ENCODE data around the gene TMEM131L. TPM values are rescaled to one million over a fixed set of nuclear protein-coding genes. Genes with fewer than 3 reads are reported as not detected.
"Not testable (repeated sequence)": the region's sequence is repeated elsewhere in the genome, so short reads cannot be mapped to it uniquely, and the experiment has no call there.

Gene TMEM131L
- total RNA-seq = 143 TPM

- H3K4me1 ChIP-seq (ENCODE audit: insufficient read depth, low read length) = peaks cover 48% of the 10 kb centered on the region
- no peaks in the 10 kb centered on the region for H3K9me3 ChIP-seq (ENCODE audit: low read depth, low read length)
- H3K27me3 ChIP-seq (ENCODE audit: insufficient read depth, low read length) = no peaks in the 10 kb centered on the region
- peak within 1 kb of the TSS; percentile 93 for H3K4me3 ChIP-seq (ENCODE audit: low read length)
Observed at GRCh38 chr4:153466081-153466948, at the start of gene TMEM131L. Gene TMEM131L, plus strand, starts transcription at chr4:153466360. Its CDS starts 38 bp downstream, at chr4:153466398.

- not testable (repeated sequence) for H3K9me3 ChIP-seq (ENCODE audit: low read depth, low read length); H3K4me1 ChIP-seq (ENCODE audit: insufficient read depth, low read length); H3K27me3 ChIP-seq (ENCODE audit: insufficient read depth, low read length); H3K4me3 ChIP-seq (ENCODE audit: low read length)
Observed at GRCh38 chr4:153416456-153416855, 49.7 kb upstream of the TMEM131L start.

GRCh38 chr4:153418121-153418520, 48.0 kb upstream of the TMEM131L start:
- H3K27me3 ChIP-seq (ENCODE audit: insufficient read depth, low read length) = no peaks in the 10 kb centered on the region
- H3K9me3 ChIP-seq (ENCODE audit: low read depth, low read length) = no peaks in the 10 kb centered on the region
- H3K4me1 ChIP-seq (ENCODE audit: insufficient read depth, low read length) = peaks cover 4% of the 10 kb centered on the region
- H3K4me3 ChIP-seq (ENCODE audit: low read length) = no peak overlapping the region

GRCh38 chr4:153418558-153418957, 47.6 kb upstream of the TMEM131L start:
- H3K9me3 ChIP-seq (ENCODE audit: low read depth, low read length) = no peaks in the 10 kb centered on the region
- H3K27me3 ChIP-seq (ENCODE audit: insufficient read depth, low read length) = no peaks in the 10 kb centered on the region
- H3K4me3 ChIP-seq (ENCODE audit: low read length) = no peak overlapping the region
- H3K4me1 ChIP-seq (ENCODE audit: insufficient read depth, low read length) = peaks cover 4% of the 10 kb centered on the region

GRCh38 chr4:153419029-153419428, 47.1 kb upstream of the TMEM131L start:
- H3K4me1 ChIP-seq (ENCODE audit: insufficient read depth, low read length) = peaks cover 4% of the 10 kb centered on the region
- no peaks in the 10 kb centered on the region for H3K27me3 ChIP-seq (ENCODE audit: insufficient read depth, low read length)
- no peaks in the 10 kb centered on the region for H3K9me3 ChIP-seq (ENCODE audit: low read depth, low read length)
- no peak overlapping the region for H3K4me3 ChIP-seq (ENCODE audit: low read length)

- Histone ChIP-seq H3K9me3 (ENCODE audit: low read depth, low read length) (no peaks in the 10 kb centered on the region), H3K4me1 (ENCODE audit: insufficient read depth, low read length) (peaks cover 4% of the 10 kb centered on the region), H3K27me3 (ENCODE audit: insufficient read depth, low read length) (no peaks in the 10 kb centered on the region), H3K4me3 (ENCODE audit: low read length) (no peak overlapping the region)
Observed at GRCh38 chr4:153419673-153420278, 46.4 kb upstream of the TMEM131L start.

- Histone ChIP-seq H3K4me3 (ENCODE audit: low read length) (no peak overlapping the region), H3K27me3 (ENCODE audit: insufficient read depth, low read length) (no peaks in the 10 kb centered on the region), H3K9me3 (ENCODE audit: low read depth, low read length) (no peaks in the 10 kb centered on the region), H3K4me1 (ENCODE audit: insufficient read depth, low read length) (peaks cover 4% of the 10 kb centered on the region)
Observed at GRCh38 chr4:153420361-153420760, 45.8 kb upstream of the TMEM131L start.

GRCh38 chr4:153421941-153422340, 44.2 kb upstream of the TMEM131L start:
- Histone ChIP-seq H3K4me1 (ENCODE audit: insufficient read depth, low read length) (peaks cover 15% of the 10 kb centered on the region), H3K4me3 (ENCODE audit: low read length) (no peak overlapping the region), H3K27me3 (ENCODE audit: insufficient read depth, low read length) (no peaks in the 10 kb centered on the region), H3K9me3 (ENCODE audit: low read depth, low read length) (no peaks in the 10 kb centered on the region)

GRCh38 chr4:153426207-153426885, 39.8 kb upstream of the TMEM131L start:
- no peaks in the 10 kb centered on the region for H3K27me3 ChIP-seq (ENCODE audit: insufficient read depth, low read length)
- no peak overlapping the region for H3K4me3 ChIP-seq (ENCODE audit: low read length)
- peaks cover 33% of the 10 kb centered on the region for H3K4me1 ChIP-seq (ENCODE audit: insufficient read depth, low read length)
- H3K9me3 ChIP-seq (ENCODE audit: low read depth, low read length) = no peaks in the 10 kb centered on the region

GRCh38 chr4:153427363-153428071, 38.6 kb upstream of the TMEM131L start:
- Histone ChIP-seq H3K9me3 (ENCODE audit: low read depth, low read length) (no peaks in the 10 kb centered on the region), H3K4me1 (ENCODE audit: insufficient read depth, low read length) (peaks cover 38% of the 10 kb centered on the region), H3K27me3 (ENCODE audit: insufficient read depth, low read length) (no peaks in the 10 kb centered on the region), H3K4me3 (ENCODE audit: low read length) (no peak overlapping the region)

GRCh38 chr4:153428941-153429475, 37.2 kb upstream of the TMEM131L start:
- Histone ChIP-seq H3K27me3 (ENCODE audit: insufficient read depth, low read length) (no peaks in the 10 kb centered on the region), H3K4me1 (ENCODE audit: insufficient read depth, low read length) (peaks cover 53% of the 10 kb centered on the region), H3K9me3 (ENCODE audit: low read depth, low read length) (no peaks in the 10 kb centered on the region), H3K4me3 (ENCODE audit: low read length) (no peak overlapping the region)

GRCh38 chr4:153432965-153433753, 33.0 kb upstream of the TMEM131L start:
- Histone ChIP-seq H3K9me3 (ENCODE audit: low read depth, low read length) (no peaks in the 10 kb centered on the region), H3K4me3 (ENCODE audit: low read length) (peak overlapping the region; percentile 46), H3K4me1 (ENCODE audit: insufficient read depth, low read length) (peaks cover 43% of the 10 kb centered on the region), H3K27me3 (ENCODE audit: insufficient read depth, low read length) (no peaks in the 10 kb centered on the region)

GRCh38 chr4:153433754-153434105, 32.4 kb upstream of the TMEM131L start:
- Histone ChIP-seq H3K9me3 (ENCODE audit: low read depth, low read length) (no peaks in the 10 kb centered on the region), H3K4me3 (ENCODE audit: low read length) (peak overlapping the region; percentile 46), H3K4me1 (ENCODE audit: insufficient read depth, low read length) (peaks cover 44% of the 10 kb centered on the region)

GRCh38 chr4:153434190-153434589, 32.0 kb upstream of the TMEM131L start:
- H3K4me3 ChIP-seq (ENCODE audit: low read length) = no peak overlapping the region

More at GRCh38 chr4:153433754-153434105, 32.4 kb upstream of the TMEM131L start:
- no peaks in the 10 kb centered on the region for H3K27me3 ChIP-seq (ENCODE audit: insufficient read depth, low read length)

More at GRCh38 chr4:153434190-153434589, 32.0 kb upstream of the TMEM131L start:
- Histone ChIP-seq H3K9me3 (ENCODE audit: low read depth, low read length) (no peaks in the 10 kb centered on the region), H3K27me3 (ENCODE audit: insufficient read depth, low read length) (no peaks in the 10 kb centered on the region), H3K4me1 (ENCODE audit: insufficient read depth, low read length) (peaks cover 45% of the 10 kb centered on the region)
